ENCODE measurements around the gene IER3.

GRCh38 chr6:30725713-30726505 is 18.4 kb downstream of the IER3 start:
- TF ChIP-seq SIN3B (IDR thresholded peaks at IDR 0.05; ENCODE audit: low read length) (no peak), FOXP1 (IDR thresholded peaks at IDR 0.05) (no peak), FOXP1 (CRISPR knock-in tag; IDR thresholded peaks at IDR 0.05) (no peak)
